K562 (cell line): ENCODE data around the gene METTL8. TPM values are rescaled to one million over a fixed set of nuclear protein-coding genes. Genes with fewer than 3 reads are reported as not detected.

ENCODE experiments used
- ARNT ChIP-seq, 2 experiments: fragments of 450-650 bp; IDR thresholded peaks; 2 replicates each; pipeline ENCODE4 v1.6.1; 2016; ENCODE audit warnings: mild to moderate bottlenecking in 1 of 2
- BCOR ChIP-seq: fragments of 450-650 bp; IDR thresholded peaks from 2 replicates; pipeline ENCODE4 v1.6.1; 2016
- CEBPB ChIP-seq: fragments of 450-650 bp; IDR thresholded peaks from 2 replicates; pipeline ENCODE4 v1.6.1; 2016; ENCODE audit warnings: missing genetic modification characterization, missing compliant biosample characterization
- CHD1 ChIP-seq: fragments of 200-600 bp; sonication (generic); IDR thresholded peaks from one replicate; pipeline ENCODE4 v1.6.1; 2012; ENCODE audit warnings: mild to moderate bottlenecking, moderate library complexity, low read length, inconsistent platforms
- FOXK1 ChIP-seq: sonication (generic); formaldehyde crosslinking; IDR thresholded peaks from 2 replicates; pipeline ENCODE4 v1.8.0; 2022; ENCODE audit warnings: missing genetic modification reagents, mild to moderate bottlenecking, borderline replicate concordance
- GTF2F1 ChIP-seq: IDR thresholded peaks from 2 replicates; pipeline ENCODE4 v1.6.1; 2011; ENCODE audit warnings: low read depth, low read length, improper control_type of control experiment
- HDAC1 ChIP-seq, 2 experiments: fragments of 450-650 bp; IDR thresholded peaks; 2 replicates each; pipeline ENCODE4 v1.6.1; 2016 to 2017; ENCODE audit warnings: inconsistent platforms in 1 of 2, mild to moderate bottlenecking in 1 of 2, moderate library complexity in 1 of 2
- KDM1A ChIP-seq, 2 experiments: fragments of 450-650 bp; IDR thresholded peaks; 2 replicates each; pipeline ENCODE4 v1.6.1; 2016; ENCODE audit warnings: mild to moderate bottlenecking in 2 of 2
- POLR2AphosphoS5 ChIP-seq: IDR thresholded peaks from 2 replicates; pipeline ENCODE4 v1.6.1; 2011; ENCODE audit warnings: mild to moderate bottlenecking, low read depth, low read length, moderate library complexity; ENCODE audit not compliant: control insufficient read depth, insufficient read depth
- RBM14 ChIP-seq: fragments of 200-400 bp; formaldehyde crosslinking; IDR thresholded peaks from 2 replicates; pipeline ENCODE4 v1.6.1; 2018; ENCODE audit warnings: low read depth, mild to moderate bottlenecking, low read length, moderate library complexity, borderline replicate concordance; ENCODE audit not compliant: insufficient read depth
- SAP30 ChIP-seq: fragments of 200-600 bp; sonication (generic); IDR thresholded peaks from 2 replicates; pipeline ENCODE4 v1.6.1; 2012; ENCODE audit warnings: borderline replicate concordance, low read depth, mild to moderate bottlenecking, moderate library complexity, low read length, control low read depth, inconsistent platforms; ENCODE audit not compliant: insufficient read depth, poor library complexity, severe bottlenecking
- SMAD2 ChIP-seq: fragments of 150-350 bp; IDR thresholded peaks from 2 replicates; pipeline ENCODE4 v1.6.1; 2014; ENCODE audit warnings: low read depth, mild to moderate bottlenecking, low read length
- TEAD4 ChIP-seq, 2 experiments: sonication (generic) in 1 of 2; formaldehyde crosslinking in 1 of 2; IDR thresholded peaks; 2 replicates each; pipeline versions ENCODE4 v1.6.1 to v1.8.0; 2012 to 2022; ENCODE audit warnings: borderline replicate concordance in 1 of 2, inconsistent platforms in 1 of 2, low read length in 1 of 2, mild to moderate bottlenecking in 1 of 2, missing genetic modification reagents in 1 of 2
- XRCC3 ChIP-seq: fragments of 450-650 bp; IDR thresholded peaks from 2 replicates; pipeline ENCODE4 v1.6.1; 2017; ENCODE audit warnings: mild to moderate bottlenecking, moderate library complexity
- ZNF174 ChIP-seq: fragments of 250-450 bp; sonication (Bioruptor Pico); IDR thresholded peaks from 2 replicates; pipeline ENCODE4 v1.4.0; 2020; ENCODE audit warnings: mild to moderate bottlenecking
- ZNF197 ChIP-seq: fragments of 200-800 bp; sonication (Bioruptor generic); IDR thresholded peaks from 2 replicates; pipeline ENCODE4 v1.6.1; 2016; ENCODE audit warnings: low read depth, missing genetic modification characterization, missing compliant biosample characterization
- ZNF224 ChIP-seq: sonication (generic); formaldehyde crosslinking; IDR thresholded peaks from 2 replicates; pipeline ENCODE4 v1.8.0; 2022; ENCODE audit warnings: mild to moderate bottlenecking, missing genetic modification reagents
- ZNF57 ChIP-seq: fragments of 450-650 bp; formaldehyde crosslinking; IDR thresholded peaks from 2 replicates; pipeline ENCODE4 v1.4.0; 2020; ENCODE audit warnings: mild to moderate bottlenecking, moderate library complexity
- polyA plus RNA-seq, 8 experiments: library from polyadenylated mRNA; depleted of rRNA in 4 of 8; stranded (reverse) in 5 of 8; unstranded in 3 of 8; fragments of >200 nt; fragmentation: Nextera tagmentation in 2 of 8; fragmentation: Illumina TruSeq in 1 of 8; extraction: Ambion mirVana in 2 of 8; extraction: Trizol in 1 of 8; gene quantifications; 2 replicates each; pipeline versions ENCODE4 v1.2.1 to v1.2.3, GENCODE V29; 2011 to 2014; ENCODE audit warnings: inconsistent platforms in 1 of 8, missing spikeins in 1 of 8
- total RNA-seq, 7 experiments: library from RNA; depleted of rRNA in 6 of 7; stranded (reverse); fragments of >200 nt in 6 of 7; fragmentation: Illumina TruSeq in 2 of 7; extraction: Trizol in 2 of 7; gene quantifications; 2 replicates each; pipeline versions ENCODE4 v1.2.1 to v1.2.3, GENCODE V29; 2011 to 2021; ENCODE audit warnings: low replicate concordance in 1 of 7
- TF ChIP-seq, protein P1 (sequence below): fragments of 450-650 bp; IDR thresholded peaks from one replicate; pipeline ENCODE4 v1.6.1; 2018; ENCODE audit warnings: mild to moderate bottlenecking, moderate library complexity; ENCODE audit not compliant: partially characterized antibody
- TF ChIP-seq, protein P2 (sequence below): fragments of 250-450 bp; sonication (Bioruptor Pico); IDR thresholded peaks from 2 replicates; pipeline ENCODE4 v1.4.0; 2020; ENCODE audit warnings: mild to moderate bottlenecking, moderate library complexity
- TF ChIP-seq, protein P3 (sequence below): fragments of 450-650 bp; formaldehyde crosslinking; IDR thresholded peaks from 2 replicates; pipeline ENCODE4 v1.4.0; 2020; ENCODE audit warnings: mild to moderate bottlenecking, moderate library complexity
- TF ChIP-seq, protein P4 (sequence below): fragments of 450-650 bp; formaldehyde crosslinking; IDR thresholded peaks from 2 replicates; pipeline ENCODE4 v1.4.0; 2020; ENCODE audit warnings: mild to moderate bottlenecking, moderate library complexity

The METTL8 gene
- total and polyA plus RNA-seq, 9 of the 15 experiments (the other 6 are each of a cell fraction or from before 2014, with no cell fraction given), result 12.9 to 52.6 (median 33.7) TPM

DNA sequence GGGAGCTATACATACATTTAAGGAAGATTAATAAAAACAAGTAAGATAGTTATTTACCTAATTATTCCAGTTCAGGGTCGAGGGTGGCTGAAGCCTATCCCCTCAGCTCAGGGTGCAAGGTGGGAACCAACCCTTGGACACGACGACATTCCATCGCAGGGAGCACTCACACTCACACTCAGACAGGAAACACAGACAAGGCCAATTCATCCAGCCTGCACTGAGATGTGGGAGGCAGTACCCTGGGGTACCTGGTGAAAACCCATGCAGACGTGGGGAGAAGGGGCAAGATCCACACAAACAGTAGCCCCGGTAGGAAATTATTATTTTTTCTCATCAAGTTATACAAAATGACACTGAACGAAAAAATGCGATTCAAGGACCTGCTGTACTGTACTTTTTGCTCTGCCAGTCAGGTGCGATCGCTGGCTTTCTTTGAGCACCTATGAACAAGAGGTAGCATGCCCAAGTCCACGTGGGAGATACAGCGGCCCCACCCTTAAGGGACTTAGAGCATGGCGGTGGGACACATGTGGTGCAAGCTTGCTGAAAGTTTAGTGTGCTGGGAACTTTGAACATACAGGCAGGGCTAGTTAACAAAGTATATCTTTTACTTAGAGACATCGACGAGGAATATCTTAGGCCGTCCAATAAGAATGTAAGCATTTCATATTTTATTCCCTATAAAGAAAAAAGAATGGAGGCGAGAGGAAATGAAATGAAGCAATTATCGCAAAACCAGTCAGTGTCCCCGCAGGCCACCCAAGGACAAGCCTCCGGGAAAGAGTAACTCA lies 624 bp downstream of the METTL8 start (continued):
- TF ChIP-seq, protein P1, sequence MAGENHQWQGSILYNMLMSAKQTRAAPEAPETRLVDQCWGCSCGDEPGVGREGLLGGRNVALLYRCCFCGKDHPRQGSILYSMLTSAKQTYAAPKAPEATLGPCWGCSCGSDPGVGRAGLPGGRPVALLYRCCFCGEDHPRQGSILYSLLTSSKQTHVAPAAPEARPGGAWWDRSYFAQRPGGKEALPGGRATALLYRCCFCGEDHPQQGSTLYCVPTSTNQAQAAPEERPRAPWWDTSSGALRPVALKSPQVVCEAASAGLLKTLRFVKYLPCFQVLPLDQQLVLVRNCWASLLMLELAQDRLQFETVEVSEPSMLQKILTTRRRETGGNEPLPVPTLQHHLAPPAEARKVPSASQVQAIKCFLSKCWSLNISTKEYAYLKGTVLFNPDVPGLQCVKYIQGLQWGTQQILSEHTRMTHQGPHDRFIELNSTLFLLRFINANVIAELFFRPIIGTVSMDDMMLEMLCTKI, result no peak
- TF ChIP-seq BCOR (no peak), ZNF224 (CRISPR knock-in tag) (peak; percentile 82; the same call in 1 of the 2 replicates), CEBPB (tag) (peak; percentile 56), XRCC3 (no peak), RBM14 (no peak), POLR2AphosphoS5 (no peak), ZNF197 (no peak), CHD1 (no peak), HDAC1 (IDR thresholded peaks at IDR 0.05) (peak; percentile 53 to 80; a peak in 2 of 4 replicates), KDM1A (IDR thresholded peaks at IDR 0.05) (0 out of 4 replicates have a peak, but pooled peaks of 1 of the 2 experiments have one; percentile 6), SAP30 (peak; percentile 73), FOXK1 (peak; percentile 62; the same call in 1 of the 2 replicates), ZNF174 (CRISPR knock-in tag) (no peak), ZNF57 (CRISPR knock-in tag) (no peak), ARNT (IDR thresholded peaks at IDR 0.05) (0 out of 4 replicates have a peak, but pooled peaks have one; percentile 58 to 89), TEAD4 (IDR thresholded peaks at IDR 0.05; ENCODE audit: low read length) (0 out of 2 replicates have a peak, but pooled peaks have one; percentile 12), TEAD4 (CRISPR knock-in tag; IDR thresholded peaks at IDR 0.05; ENCODE audit: borderline replicate concordance) (no peak), GTF2F1 (no peak), SMAD2 (no peak)
- TF ChIP-seq, protein P2, sequence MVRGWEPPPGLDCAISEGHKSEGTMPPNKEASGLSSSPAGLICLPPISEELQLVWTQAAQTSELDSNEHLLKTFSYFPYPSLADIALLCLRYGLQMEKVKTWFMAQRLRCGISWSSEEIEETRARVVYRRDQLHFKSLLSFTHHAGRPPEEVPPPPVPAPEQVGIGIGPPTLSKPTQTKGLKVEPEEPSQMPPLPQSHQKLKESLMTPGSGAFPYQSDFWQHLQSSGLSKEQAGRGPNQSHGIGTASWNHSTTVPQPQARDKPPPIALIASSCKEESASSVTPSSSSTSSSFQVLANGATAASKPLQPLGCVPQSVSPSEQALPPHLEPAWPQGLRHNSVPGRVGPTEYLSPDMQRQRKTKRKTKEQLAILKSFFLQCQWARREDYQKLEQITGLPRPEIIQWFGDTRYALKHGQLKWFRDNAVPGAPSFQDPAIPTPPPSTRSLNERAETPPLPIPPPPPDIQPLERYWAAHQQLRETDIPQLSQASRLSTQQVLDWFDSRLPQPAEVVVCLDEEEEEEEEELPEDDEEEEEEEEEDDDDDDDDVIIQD (CRISPR knock-in tag), result no peak
- TF ChIP-seq, protein P3, sequence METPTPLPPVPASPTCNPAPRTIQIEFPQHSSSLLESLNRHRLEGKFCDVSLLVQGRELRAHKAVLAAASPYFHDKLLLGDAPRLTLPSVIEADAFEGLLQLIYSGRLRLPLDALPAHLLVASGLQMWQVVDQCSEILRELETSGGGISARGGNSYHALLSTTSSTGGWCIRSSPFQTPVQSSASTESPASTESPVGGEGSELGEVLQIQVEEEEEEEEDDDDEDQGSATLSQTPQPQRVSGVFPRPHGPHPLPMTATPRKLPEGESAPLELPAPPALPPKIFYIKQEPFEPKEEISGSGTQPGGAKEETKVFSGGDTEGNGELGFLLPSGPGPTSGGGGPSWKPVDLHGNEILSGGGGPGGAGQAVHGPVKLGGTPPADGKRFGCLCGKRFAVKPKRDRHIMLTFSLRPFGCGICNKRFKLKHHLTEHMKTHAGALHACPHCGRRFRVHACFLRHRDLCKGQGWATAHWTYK (CRISPR knock-in tag), result no peak
- TF ChIP-seq, protein P4, sequence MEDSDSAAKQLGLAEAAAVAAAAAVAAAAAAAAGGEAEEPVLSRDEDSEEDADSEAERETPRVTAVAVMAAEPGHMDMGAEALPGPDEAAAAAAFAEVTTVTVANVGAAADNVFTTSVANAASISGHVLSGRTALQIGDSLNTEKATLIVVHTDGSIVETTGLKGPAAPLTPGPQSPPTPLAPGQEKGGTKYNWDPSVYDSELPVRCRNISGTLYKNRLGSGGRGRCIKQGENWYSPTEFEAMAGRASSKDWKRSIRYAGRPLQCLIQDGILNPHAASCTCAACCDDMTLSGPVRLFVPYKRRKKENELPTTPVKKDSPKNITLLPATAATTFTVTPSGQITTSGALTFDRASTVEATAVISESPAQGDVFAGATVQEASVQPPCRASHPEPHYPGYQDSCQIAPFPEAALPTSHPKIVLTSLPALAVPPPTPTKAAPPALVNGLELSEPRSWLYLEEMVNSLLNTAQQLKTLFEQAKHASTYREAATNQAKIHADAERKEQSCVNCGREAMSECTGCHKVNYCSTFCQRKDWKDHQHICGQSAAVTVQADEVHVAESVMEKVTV (CRISPR knock-in tag), result no peak
